ENCODE measurements around the gene MOB2. TPM values are rescaled to one million over a fixed set of nuclear protein-coding genes. Genes with fewer than 3 reads are reported as not detected.

Gene MOB2
- total RNA-seq, 2 donors from 2014 or later: 65.0 to 65.7 TPM

DNA sequence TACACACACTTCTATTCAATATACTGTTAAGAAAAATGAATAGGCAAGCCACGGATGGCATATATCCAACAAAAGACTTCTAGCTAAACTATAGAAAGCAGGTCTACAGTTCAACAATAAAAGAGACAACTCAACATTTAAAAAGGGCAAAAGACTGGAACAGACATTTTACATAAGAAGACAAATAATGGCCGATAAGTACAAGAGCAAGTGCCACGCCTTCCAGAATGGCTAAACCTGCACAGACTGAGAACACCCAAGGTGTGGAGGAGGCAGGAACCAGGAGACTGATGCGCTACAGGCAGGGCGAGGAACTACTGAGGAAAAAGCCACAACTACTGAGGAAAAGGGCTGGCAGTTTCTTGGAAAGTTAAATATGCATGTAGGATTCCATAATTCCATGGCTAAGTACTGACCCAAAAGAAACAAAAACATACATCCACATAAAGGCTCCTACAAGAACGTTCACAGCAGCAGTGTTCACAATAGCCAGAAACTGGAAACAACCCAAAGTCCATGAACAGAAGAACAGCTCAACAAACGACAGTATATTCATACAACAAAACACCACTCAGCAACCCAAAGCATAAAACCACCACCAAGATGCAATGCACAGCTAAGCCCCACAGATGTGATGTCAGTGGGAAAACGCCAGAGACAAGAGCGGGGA is 9.6 kb upstream of the MOB2 start:
- peaks cover 67% of the 10 kb centered on the region for H3K4me1 Mint-ChIP-seq
- no peaks in the 10 kb centered on the region for H3K27me3 Mint-ChIP-seq
- H3K36me3 Mint-ChIP-seq (ENCODE audit: low read depth): peaks cover 7% of the 10 kb centered on the region
- DNase-seq (no peak), ATAC-seq (no peak)
- no peak overlapping the region for H3K27ac Mint-ChIP-seq
- no peak overlapping the region for H3K4me3 Mint-ChIP-seq
- no peaks in the 10 kb centered on the region for H3K9me3 ChIP-seq (ENCODE audit: control insufficient read depth, low read length, poor library complexity, severe bottlenecking)

DNA sequence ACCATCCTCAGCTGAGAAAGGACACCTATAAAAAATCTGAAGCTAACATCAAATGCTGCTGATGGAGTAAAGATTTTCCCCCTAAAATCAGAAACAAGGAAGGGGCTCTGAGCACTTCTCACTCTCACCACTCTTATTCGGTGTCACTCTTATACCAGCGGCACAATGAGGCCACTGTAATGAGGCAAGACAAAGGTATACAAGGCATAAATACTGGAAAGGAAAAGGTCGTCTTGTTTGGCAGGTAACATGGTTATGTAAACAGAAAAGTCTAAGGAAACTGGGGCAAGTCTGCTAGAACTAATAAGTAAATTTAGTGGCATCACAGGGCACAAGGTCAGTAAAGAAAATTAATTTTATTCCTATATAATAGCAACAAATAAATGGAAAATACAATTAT is 8.1 kb upstream of the MOB2 start:
- Mint-ChIP-seq H3K27me3 (no peaks in the 10 kb centered on the region), H3K4me1 (peaks cover 59% of the 10 kb centered on the region), H3K4me3 (no peak overlapping the region), H3K36me3 (ENCODE audit: low read depth) (peaks cover 2% of the 10 kb centered on the region), H3K27ac (no peak overlapping the region)
- DNase-seq (no peak), ATAC-seq (no peak)
- no peaks in the 10 kb centered on the region for H3K9me3 ChIP-seq (ENCODE audit: control insufficient read depth, low read length, poor library complexity, severe bottlenecking)

DNA sequence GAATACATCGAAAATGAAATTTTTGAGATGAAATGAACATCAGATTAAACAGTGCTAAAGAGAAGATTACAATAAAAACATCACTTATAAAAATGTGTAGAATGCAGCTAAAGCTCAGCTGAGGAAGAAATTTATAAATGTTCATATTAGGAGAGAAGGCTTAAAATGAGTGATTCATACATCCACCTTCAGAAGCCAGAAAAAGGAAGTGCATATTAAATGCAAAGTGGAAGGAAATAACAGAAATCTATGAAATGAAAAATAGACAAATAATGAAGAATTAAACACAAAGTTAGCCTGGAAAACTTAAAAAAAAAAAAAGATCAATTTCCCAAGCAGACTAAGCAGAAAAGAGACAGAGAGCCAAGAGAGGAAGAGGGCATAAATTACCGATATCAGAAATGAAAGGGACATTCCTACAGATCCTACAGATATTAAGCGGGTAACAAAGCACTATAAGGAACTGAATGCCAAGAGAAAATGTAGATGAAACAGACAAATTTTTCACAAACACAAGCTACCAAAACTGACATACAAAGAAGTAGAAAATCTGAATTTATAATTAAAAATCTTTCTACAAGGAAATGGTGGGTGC is 7.2 kb upstream of the MOB2 start:
- H3K36me3 Mint-ChIP-seq (ENCODE audit: low read depth): no peaks in the 10 kb centered on the region
- H3K4me1 Mint-ChIP-seq: peaks cover 58% of the 10 kb centered on the region
- H3K27me3 Mint-ChIP-seq: no peaks in the 10 kb centered on the region
- ATAC-seq (no peak), DNase-seq (no peak)
- no peak overlapping the region for H3K27ac Mint-ChIP-seq
- H3K9me3 ChIP-seq (ENCODE audit: control insufficient read depth, low read length, poor library complexity, severe bottlenecking): no peaks in the 10 kb centered on the region
- H3K4me3 Mint-ChIP-seq: no peak overlapping the region

DNA sequence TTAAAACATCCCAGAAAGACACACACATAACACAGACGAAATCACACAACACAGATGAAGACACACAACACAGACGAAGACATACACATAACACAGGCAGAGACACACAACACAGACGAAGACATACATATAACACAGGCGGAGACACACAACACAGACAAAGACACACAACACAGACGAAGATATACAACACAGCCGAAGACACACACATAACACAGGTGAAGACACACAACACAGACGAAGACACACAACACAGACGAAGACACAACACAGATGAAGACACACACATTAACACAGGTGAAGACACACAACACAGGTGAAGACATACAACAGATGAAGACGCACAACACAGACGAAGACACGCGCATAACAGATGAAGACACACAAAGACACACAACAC is 4.8 kb upstream of the MOB2 start:
- no peak overlapping the region for H3K27ac Mint-ChIP-seq
- no peaks in the 10 kb centered on the region for H3K9me3 ChIP-seq (ENCODE audit: control insufficient read depth, low read length, poor library complexity, severe bottlenecking)
- H3K36me3 Mint-ChIP-seq (ENCODE audit: low read depth): no peaks in the 10 kb centered on the region
- H3K4me3 Mint-ChIP-seq: no peak overlapping the region
- peaks cover 48% of the 10 kb centered on the region for H3K4me1 Mint-ChIP-seq
- no peaks in the 10 kb centered on the region for H3K27me3 Mint-ChIP-seq
- DNase-seq (no peak), ATAC-seq (no peak)

DNA sequence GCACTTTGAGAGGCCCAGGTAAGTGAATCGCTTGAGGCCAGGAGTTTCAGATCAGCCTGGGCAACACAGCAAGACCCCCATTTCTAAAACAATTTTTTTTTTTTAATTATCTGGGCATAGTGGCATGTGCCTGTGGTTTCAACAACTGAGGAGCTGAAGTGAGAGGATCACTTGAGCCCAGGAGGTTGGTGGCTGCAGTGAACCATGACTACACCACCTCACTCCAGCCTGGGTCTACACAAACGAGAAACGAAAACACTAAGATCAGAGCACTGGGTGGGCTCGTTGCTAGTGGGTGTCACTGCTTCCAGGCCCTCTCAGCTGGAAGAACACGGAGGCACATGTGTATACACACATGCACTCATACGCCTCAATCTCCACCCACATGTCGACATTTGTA is 4.1 kb upstream of the MOB2 start:
- H3K36me3 Mint-ChIP-seq (ENCODE audit: low read depth): no peaks in the 10 kb centered on the region
- DNase-seq (no peak), ATAC-seq (no peak)
- no peak overlapping the region for H3K27ac Mint-ChIP-seq
- H3K27me3 Mint-ChIP-seq: no peaks in the 10 kb centered on the region
- H3K4me1 Mint-ChIP-seq: peaks cover 44% of the 10 kb centered on the region
- no peak overlapping the region for H3K4me3 Mint-ChIP-seq
- H3K9me3 ChIP-seq (ENCODE audit: control insufficient read depth, low read length, poor library complexity, severe bottlenecking): no peaks in the 10 kb centered on the region

DNA sequence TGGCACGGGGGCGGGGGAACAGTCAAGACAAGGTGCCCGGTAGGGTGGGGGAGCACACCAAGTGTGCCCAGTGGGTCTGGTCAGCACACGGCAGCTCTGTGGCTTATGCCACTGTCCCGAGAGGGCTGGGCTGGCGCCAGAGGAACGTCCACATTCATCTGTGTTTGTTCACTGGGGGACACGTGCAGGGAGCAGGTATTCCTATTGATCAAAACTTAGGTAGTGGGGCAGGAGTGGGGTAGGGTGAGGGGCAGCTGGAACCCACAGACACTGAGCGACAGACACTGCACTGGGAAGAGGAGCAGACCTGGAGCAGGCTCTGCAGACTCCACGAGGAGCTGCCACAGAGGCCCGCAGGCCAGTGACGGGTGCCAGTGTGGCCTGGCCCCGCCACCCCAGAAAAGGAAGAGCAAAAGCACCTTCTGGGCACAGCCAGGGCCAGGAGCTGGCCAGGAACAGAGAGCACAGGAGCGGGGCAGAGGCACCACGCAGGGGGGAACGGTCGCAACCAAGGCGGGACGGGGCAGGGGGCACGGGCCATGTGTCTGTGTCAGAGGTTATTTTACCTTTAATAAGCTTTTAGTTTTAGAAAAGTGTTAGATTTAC is 2.1 kb upstream of the MOB2 start:
- no peak overlapping the region for H3K4me3 Mint-ChIP-seq
- H3K27ac Mint-ChIP-seq: peak overlapping the region; percentile 86
- H3K27me3 Mint-ChIP-seq: no peaks in the 10 kb centered on the region
- ATAC-seq (no peak), DNase-seq (peak in 1 of 3 donors; percentile 5)
- H3K4me1 Mint-ChIP-seq: peaks cover 36% of the 10 kb centered on the region
- H3K9me3 ChIP-seq (ENCODE audit: control insufficient read depth, low read length, poor library complexity, severe bottlenecking): no peaks in the 10 kb centered on the region
- no peaks in the 10 kb centered on the region for H3K36me3 Mint-ChIP-seq (ENCODE audit: low read depth)

DNA sequence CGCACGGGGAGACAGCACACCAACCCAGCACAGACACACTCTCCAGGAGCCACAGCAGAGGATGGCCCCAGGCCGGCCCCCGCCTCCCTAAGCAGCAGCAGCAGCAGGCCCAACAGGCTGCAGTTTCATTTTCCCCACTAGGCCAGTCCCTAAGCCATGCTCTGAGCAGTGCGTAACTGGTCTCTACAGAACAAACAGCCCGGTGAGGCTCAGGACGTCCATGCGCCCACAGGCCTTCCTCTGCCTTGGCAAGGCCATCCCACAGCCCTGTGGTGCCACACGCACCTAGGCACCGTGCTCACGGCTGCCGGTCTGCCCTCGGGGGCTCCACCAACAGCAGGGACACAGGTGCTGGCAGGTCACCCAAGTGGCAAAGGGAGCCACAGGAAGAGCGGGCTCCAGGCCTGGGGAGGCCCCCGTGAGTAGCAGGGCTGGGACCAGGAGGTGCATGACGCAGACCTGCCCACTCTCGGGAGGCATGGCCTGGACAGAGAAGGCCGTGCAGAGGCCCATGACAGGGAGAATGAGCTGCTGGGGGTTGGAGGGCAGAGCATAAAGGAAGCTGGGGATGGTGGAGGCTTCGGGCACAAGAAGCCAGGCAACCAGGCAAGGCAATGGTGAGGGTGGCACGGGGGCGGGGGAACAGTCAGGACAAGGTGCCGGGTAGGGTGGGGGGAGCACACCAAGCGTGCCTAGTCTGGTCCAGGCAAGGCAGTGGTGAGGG is 1.4 kb upstream of the MOB2 start:
- no peak for ATAC-seq

DNA sequence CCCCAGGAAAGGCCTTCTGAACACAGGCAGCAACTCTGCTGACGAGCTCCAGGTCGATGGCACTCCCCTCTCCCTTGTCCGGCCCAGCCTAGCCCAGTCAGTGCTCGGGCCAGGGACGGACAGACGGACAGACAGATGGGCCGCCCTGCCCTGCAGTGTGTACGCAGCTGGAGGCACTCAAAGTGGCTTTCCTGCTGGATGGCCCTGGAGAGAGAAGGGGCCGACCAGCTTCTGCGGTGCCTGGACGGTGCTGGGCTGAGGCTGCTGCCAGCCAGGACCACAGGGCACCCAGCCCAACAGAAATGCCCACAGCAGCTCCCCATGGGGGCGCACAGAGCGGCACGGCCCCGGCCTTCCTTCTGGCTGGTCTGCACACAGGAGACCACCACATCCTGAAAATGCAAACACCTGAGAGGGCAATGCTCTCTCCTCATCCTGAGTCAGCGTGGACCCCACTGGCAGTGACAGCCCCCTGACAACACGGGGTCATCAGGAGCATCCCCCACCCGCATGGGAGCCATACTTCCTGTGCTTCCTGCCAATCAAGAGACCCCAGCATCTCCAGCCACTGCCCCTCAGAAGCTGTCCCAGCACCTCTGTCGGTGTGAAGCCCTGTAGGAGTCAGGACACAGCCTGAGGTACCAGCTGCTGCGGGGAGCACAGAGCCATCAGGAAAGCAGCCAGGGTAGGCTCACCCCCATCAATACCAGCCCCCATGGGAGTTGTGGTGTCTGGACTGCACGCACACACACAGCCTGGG is 692 bp upstream of the MOB2 start:
- no peak for ATAC-seq
- Mint-ChIP-seq H3K36me3 (ENCODE audit: low read depth) (no peaks in the 10 kb centered on the region), H3K4me1 (peaks cover 27% of the 10 kb centered on the region), H3K4me3 (peak overlapping the region; percentile 66), H3K27me3 (no peaks in the 10 kb centered on the region), H3K27ac (no peak overlapping the region)
- H3K9me3 ChIP-seq (ENCODE audit: control insufficient read depth, low read length, poor library complexity, severe bottlenecking): no peaks in the 10 kb centered on the region
- DNase-seq: peak in 1 of 3 donors; percentile 9

More for the DNA sequence above, 1.4 kb upstream of the MOB2 start:
- Mint-ChIP-seq H3K36me3 (ENCODE audit: low read depth) (no peaks in the 10 kb centered on the region), H3K27me3 (no peaks in the 10 kb centered on the region), H3K4me1 (peaks cover 34% of the 10 kb centered on the region), H3K27ac (no peak overlapping the region), H3K4me3 (peak overlapping the region; percentile 66)
- H3K9me3 ChIP-seq (ENCODE audit: control insufficient read depth, low read length, poor library complexity, severe bottlenecking): no peaks in the 10 kb centered on the region
- DNase-seq: peak in 1 of 3 donors; percentile 7

DNA sequence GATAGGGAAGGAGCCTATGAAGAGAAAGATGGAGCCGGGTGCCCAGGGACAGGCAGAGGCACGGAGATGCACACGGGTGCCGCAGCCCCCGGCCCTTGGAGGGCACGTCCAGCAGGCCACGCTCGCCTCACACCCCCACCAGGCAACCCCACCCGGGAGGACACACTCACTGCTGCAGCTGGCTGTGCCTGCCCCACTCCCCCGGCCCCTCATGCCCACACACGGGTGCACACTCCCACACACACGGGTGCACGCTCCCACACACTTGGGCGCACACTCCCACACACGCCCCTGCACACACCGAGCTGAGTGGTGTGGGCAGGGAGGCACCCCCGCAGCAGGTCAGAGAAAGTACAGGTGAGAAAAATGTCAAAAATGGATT is 1.1 kb downstream of the MOB2 start:
- H3K9me3 ChIP-seq (ENCODE audit: control insufficient read depth, low read length, poor library complexity, severe bottlenecking): no peaks in the 10 kb centered on the region
- Mint-ChIP-seq H3K36me3 (ENCODE audit: low read depth) (no peaks in the 10 kb centered on the region), H3K4me1 (peaks cover 26% of the 10 kb centered on the region), H3K27me3 (no peaks in the 10 kb centered on the region), H3K27ac (peak overlapping the region; percentile 67), H3K4me3 (peak overlapping the region; percentile 74)
- peak in 1 of 3 donors; percentile 10 for DNase-seq
- ATAC-seq: peak; percentile 21

DNA sequence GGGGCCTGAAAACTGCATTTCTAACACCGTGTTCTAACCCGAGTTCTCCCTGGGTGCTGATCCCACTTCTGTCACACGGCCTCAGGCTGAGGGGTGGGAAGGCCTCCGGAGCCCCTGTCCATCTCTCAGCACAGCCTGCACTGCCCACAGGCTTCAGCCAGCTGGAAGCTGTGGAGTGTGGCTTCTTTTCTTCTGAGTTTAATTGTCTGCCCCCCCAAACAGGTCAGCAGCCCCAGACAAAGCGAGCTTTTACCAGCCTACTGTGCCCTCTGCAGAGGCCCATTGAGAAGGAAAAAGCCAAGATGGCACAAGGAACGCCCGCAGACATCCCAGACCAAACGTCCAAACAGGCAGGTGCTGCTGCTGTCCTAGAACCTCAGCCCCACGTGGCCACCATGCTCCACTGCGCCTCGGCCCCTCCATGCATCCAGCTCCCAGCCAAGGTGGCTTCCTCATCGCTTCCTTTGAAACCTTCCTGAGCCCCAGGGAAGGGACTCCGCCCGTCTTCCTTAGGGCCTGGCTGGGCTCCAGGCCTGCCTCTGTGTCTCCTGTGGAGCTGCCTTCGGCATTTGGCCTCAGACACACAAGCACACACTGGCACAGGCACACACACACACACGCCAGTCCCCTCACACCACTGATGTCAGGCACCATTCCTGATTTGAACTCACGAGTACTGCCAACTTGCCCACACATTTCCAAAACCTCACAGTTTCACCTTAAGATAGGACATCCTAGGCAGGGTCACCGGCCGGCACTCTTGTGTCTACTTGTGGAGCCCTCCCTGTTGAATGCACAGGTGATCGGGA is 1.7 kb downstream of the MOB2 start:
- peak in 1 of 3 donors; percentile 8 for DNase-seq
- peak overlapping the region; percentile 67 for H3K27ac Mint-ChIP-seq
- peaks cover 26% of the 10 kb centered on the region for H3K4me1 Mint-ChIP-seq
- no peaks in the 10 kb centered on the region for H3K9me3 ChIP-seq (ENCODE audit: control insufficient read depth, low read length, poor library complexity, severe bottlenecking)
- no peak for ATAC-seq
- H3K4me3 Mint-ChIP-seq: peak overlapping the region; percentile 74
- H3K36me3 Mint-ChIP-seq (ENCODE audit: low read depth): no peaks in the 10 kb centered on the region
- no peaks in the 10 kb centered on the region for H3K27me3 Mint-ChIP-seq

DNA sequence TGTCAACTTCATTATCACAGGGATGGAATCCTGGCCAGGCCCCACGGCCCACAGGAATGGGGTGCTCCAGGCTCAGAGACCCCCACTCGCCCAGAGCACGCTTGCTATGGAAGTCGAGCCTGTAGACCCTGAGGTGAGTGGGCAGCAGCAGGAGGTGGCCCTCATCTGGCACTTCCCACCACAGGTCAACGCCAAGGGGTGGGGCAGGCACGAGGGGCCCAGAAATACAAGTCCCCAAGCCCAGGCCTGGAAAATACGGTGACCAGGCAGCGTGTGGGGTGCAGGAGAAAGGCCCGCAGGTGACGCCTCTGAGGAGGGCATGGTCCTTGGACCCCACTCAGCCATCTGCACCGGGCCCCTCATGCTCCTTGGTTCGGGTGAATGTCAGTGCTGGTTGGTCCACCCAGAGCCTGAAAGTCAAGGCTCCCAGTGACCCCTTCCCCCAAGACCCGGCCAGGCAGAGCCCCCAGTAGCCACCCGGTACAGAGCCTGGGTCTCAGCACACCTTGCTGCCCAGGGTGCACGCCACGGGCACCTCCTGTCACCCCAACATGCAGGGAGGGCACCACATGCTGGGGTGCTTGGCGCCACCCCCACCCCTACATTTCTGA is 2.4 kb downstream of the MOB2 start:
- peaks cover 24% of the 10 kb centered on the region for H3K4me1 Mint-ChIP-seq
- H3K4me3 Mint-ChIP-seq: no peak overlapping the region
- DNase-seq: peak in 1 of 3 donors; percentile 7
- ATAC-seq: no peak
- H3K9me3 ChIP-seq (ENCODE audit: control insufficient read depth, low read length, poor library complexity, severe bottlenecking): no peaks in the 10 kb centered on the region
- peak overlapping the region; percentile 53 for H3K27ac Mint-ChIP-seq
- no peaks in the 10 kb centered on the region for H3K27me3 Mint-ChIP-seq
- H3K36me3 Mint-ChIP-seq (ENCODE audit: low read depth): no peaks in the 10 kb centered on the region

DNA sequence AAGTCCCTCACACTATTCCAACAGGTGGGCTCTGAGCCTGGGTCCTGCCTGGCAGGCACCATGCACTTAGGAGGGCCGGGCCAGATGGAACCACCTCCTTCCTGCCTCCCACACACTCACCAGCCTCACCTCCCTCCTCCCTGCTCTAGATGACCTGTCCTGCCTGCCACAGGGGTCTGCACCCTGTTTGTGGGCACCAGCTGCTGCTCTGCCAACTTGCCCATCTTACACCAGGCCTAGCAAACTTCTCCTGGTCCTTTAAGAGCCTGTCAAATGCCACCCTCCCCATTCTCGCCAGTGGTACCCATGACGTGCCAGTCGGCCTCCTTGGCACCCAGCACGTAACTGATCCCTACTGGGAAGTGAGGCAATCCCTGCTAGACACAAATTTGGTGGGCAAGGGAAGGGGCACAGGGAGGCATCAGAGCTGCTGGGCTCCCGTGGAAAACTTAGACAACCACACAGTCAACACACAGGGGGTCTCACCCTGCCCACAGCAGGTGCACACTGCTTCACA is 3.1 kb downstream of the MOB2 start:
- H3K27ac Mint-ChIP-seq: peak overlapping the region; percentile 53
- no peaks in the 10 kb centered on the region for H3K27me3 Mint-ChIP-seq
- no peaks in the 10 kb centered on the region for H3K9me3 ChIP-seq (ENCODE audit: control insufficient read depth, low read length, poor library complexity, severe bottlenecking)
- ATAC-seq: no peak
- H3K36me3 Mint-ChIP-seq (ENCODE audit: low read depth): peaks cover 2% of the 10 kb centered on the region
- DNase-seq: peak in 1 of 3 donors; percentile 4
- peaks cover 20% of the 10 kb centered on the region for H3K4me1 Mint-ChIP-seq
- H3K4me3 Mint-ChIP-seq: no peak overlapping the region
